Measurements from ENCODE around the gene TEX2. TPM values are rescaled to one million over a fixed set of nuclear protein-coding genes. Genes with fewer than 3 reads are reported as not detected.
"Not testable (repeated sequence)": the region's sequence is repeated elsewhere in the genome, so short reads cannot be mapped to it uniquely, and the experiment has no call there.

TEX2 gene
- total RNA-seq, 1 experiment from 2014 or later: 22.7 TPM

- in situ Hi-C loops (cut with HindIII; ENCODE audit: low sequenced_read_pairs): no loop called here
- no peak for DNase-seq (ENCODE audit: low spot score)
These were observed 89.4 kb downstream of the TEX2 start for GRCh38 chr17:64173646-64174045.

- in situ Hi-C loops (cut with HindIII; ENCODE audit: low sequenced_read_pairs): no loop called here
- DNase-seq (ENCODE audit: low spot score): no peak
These were observed 90.5 kb downstream of the TEX2 start for GRCh38 chr17:64172510-64172909.

- in situ Hi-C loops (cut with HindIII; ENCODE audit: low sequenced_read_pairs): no loop called here
- no peak for DNase-seq (ENCODE audit: low spot score)
These were observed 92.0 kb downstream of the TEX2 start for GRCh38 chr17:64171041-64171440.

- in situ Hi-C loops (cut with HindIII; ENCODE audit: low sequenced_read_pairs): no loop called here
- DNase-seq (ENCODE audit: low spot score): no peak
These were observed 92.8 kb downstream of the TEX2 start for GRCh38 chr17:64170286-64170685.

- in situ Hi-C loops (cut with HindIII; ENCODE audit: low sequenced_read_pairs); DNase-seq (ENCODE audit: low spot score): not testable (repeated sequence)
These were observed 95.4 kb downstream of the TEX2 start for GRCh38 chr17:64167666-64168065.

DNA sequence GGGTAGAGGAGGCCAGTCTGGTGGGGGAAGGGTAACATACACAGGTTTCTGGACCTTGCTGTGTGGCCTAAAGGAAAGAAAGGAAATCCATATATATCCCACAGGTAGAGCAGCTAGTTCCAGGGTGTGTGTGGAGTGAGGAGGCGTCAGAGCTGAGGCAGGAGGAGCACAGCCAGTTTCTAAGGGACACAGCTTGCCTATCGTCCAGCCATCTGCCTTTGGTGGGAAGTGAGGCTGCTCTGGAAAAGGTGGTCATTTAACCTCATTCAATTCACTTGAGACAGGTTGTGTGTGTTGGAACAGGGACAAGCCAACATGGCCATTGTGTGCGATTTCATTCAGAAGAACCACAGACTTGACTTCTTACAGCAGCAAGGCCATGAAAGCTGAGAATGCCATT, 96.2 kb downstream of the TEX2 start:
- in situ Hi-C loops (cut with HindIII; ENCODE audit: low sequenced_read_pairs): no loop called here

GRCh38 chr17:64165347-64165746, 97.7 kb downstream of the TEX2 start:
- in situ Hi-C loops (cut with HindIII; ENCODE audit: low sequenced_read_pairs): no loop called here
- no peak for DNase-seq (ENCODE audit: low spot score)

More for the DNA sequence above, 96.2 kb downstream of the TEX2 start:
- DNase-seq (ENCODE audit: low spot score): peak; percentile 85

DNA sequence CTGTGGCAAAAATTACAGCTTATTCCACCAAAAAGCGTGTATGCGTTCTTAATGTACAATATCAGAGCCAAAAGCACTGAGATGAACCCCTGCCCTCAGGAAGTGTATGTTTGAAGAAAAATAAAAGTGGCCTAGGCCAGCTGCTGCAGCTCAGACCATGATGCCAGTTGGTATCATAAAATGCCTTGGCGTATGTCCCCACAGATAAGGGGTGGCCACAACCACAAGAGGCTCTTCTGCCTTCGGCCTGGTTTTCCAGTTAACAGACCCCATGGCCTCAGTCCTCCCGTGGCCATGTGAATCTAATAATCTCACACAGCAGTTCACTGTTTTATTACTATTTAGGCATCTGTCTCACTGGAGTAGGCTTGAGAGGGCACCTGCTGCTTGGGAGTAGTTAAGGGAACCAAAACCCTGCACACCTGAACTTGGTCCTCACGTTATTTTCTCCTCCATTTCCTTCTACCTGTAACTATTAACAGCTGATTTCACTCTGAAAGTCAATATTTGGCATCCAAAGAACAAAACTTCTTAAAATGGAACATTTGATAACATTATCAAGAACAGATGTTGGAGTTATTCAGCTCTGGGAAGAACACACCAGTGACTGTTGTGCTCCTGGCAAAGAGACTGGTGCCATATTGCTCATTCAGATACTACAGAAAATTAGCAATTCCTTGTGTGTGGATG, 98.3 kb downstream of the TEX2 start:
- in situ Hi-C loops (cut with HindIII; ENCODE audit: low sequenced_read_pairs): no loop called here

GRCh38 chr17:64163468-64163867, 99.6 kb downstream of the TEX2 start:
- in situ Hi-C loops (cut with HindIII; ENCODE audit: low sequenced_read_pairs): no loop called here
- no peak for DNase-seq (ENCODE audit: low spot score)

More for the DNA sequence above, 98.3 kb downstream of the TEX2 start:
- no peak for DNase-seq (ENCODE audit: low spot score)

DNA sequence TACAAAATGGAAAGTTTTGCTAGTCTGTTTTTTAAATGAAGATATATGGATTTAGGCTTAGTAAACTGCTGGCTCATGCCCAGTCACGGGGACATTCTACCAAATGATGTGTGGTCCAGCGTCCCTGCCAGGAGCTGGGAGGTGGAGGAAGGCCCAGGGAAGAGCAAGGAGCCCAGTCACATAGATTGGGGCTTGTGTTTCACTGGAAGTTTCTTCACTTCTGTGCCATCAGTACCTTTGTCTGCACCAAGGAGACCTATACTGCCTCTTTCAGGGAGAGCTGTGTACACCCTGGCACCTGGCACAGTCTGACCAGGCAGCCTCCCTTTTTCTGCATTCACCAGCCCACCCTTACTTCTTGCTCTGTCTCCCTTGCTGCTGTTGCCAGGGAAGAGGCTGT, 100.5 kb downstream of the TEX2 start:
- in situ Hi-C loops (cut with HindIII; ENCODE audit: low sequenced_read_pairs): no loop called here

GRCh38 chr17:64161380-64162176, 101.5 kb downstream of the TEX2 start:
- no peak for DNase-seq (ENCODE audit: low spot score)
- in situ Hi-C loops (cut with HindIII; ENCODE audit: low sequenced_read_pairs): no loop called here

More for the DNA sequence above, 100.5 kb downstream of the TEX2 start:
- no peak for DNase-seq (ENCODE audit: low spot score)

DNA sequence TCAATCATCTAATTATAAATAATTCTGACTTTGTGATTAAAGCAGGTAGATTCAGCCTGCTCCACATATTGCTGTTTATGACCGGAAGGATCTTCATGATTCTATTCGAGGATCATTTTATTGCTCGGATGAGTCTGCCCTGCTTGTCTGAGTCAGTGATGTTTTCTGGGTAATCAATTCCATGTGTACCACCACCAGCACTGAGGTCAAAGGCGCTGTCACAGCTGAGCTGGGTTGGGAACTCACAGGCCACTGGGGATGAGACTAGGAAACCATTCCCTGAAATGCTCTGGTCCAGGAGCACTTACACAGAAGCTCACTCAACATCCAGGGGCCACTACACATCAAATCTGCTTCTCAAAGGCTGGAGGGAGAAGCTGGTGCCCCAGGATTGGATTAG, 102.7 kb downstream of the TEX2 start:
- in situ Hi-C loops (cut with HindIII; ENCODE audit: low sequenced_read_pairs): no loop called here
- DNase-seq (ENCODE audit: low spot score): no peak

GRCh38 chr17:64158831-64159590, 104.0 kb downstream of the TEX2 start:
- DNase-seq (ENCODE audit: low spot score): no peak
- in situ Hi-C loops (cut with HindIII; ENCODE audit: low sequenced_read_pairs): no loop called here

- no peak for DNase-seq (ENCODE audit: low spot score)
- in situ Hi-C loops (cut with HindIII; ENCODE audit: low sequenced_read_pairs): no loop called here
These were observed 104.7 kb downstream of the TEX2 start for GRCh38 chr17:64158406-64158805.

GRCh38 chr17:64157669-64158180, 105.3 kb downstream of the TEX2 start:
- no peak for DNase-seq (ENCODE audit: low spot score)
- in situ Hi-C loops (cut with HindIII; ENCODE audit: low sequenced_read_pairs): no loop called here

GRCh38 chr17:64156670-64157069, 106.4 kb downstream of the TEX2 start:
- no peak for DNase-seq (ENCODE audit: low spot score)
- in situ Hi-C loops (cut with HindIII; ENCODE audit: low sequenced_read_pairs): no loop called here

GRCh38 chr17:64155751-64156544, 107.1 kb downstream of the TEX2 start:
- in situ Hi-C loops (cut with HindIII; ENCODE audit: low sequenced_read_pairs): no loop called here
- peak; percentile 27 for DNase-seq (ENCODE audit: low spot score)

DNA sequence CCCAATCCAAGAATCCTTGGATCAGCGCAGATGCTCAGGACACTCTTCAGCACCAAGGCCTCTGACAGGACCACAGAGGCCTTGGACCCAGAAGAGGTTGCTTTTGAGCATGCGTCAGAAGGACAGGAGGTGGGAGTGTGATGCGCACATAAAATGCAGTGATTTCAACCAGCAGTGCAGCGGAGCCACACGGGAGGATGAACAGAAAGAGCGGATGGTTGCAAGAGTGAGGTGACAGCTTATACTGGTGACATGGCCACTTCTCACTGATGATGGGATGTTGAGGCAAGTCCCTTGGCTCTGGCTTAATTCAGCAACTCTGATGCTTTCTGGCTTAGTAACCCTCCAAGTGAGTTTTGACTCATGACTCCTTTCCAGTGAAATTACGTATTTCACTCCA, 107.9 kb downstream of the TEX2 start:
- in situ Hi-C loops (cut with HindIII; ENCODE audit: low sequenced_read_pairs): no loop called here
- no peak for DNase-seq (ENCODE audit: low spot score)

GRCh38 chr17:64154717-64155116, 108.3 kb downstream of the TEX2 start:
- no peak for DNase-seq (ENCODE audit: low spot score)
- in situ Hi-C loops (cut with HindIII; ENCODE audit: low sequenced_read_pairs): no loop called here
